GM21515 (cell line): ENCODE data around the gene PRM3.

Source experiments
- ATAC-seq: cut with Tn5 transposase; IDR thresholded peaks from one replicate; pipeline ENCODE4 v1.9.1; 2021; ENCODE audit not compliant: unreplicated experiment

The PRM3 gene

GRCh38 chr16:11283820-11284248, 10.4 kb upstream of the PRM3 start:
- ATAC-seq = no peak

GRCh38 chr16:11280616-11281522, 7.4 kb upstream of the PRM3 start, which contains the start of gene PRM1:
TSS of gene PRM1 (minus strand) at chr16:11281330. CDS start at chr16:11281238, 92 bp downstream.
- no peak for ATAC-seq

GRCh38 chr16:11278681-11279628, 5.5 kb upstream of the PRM3 start:
- no peak for ATAC-seq

GRCh38 chr16:11277607-11278337, 4.3 kb upstream of the PRM3 start:
- ATAC-seq = no peak

GRCh38 chr16:11276896-11277593, 3.6 kb upstream of the PRM3 start:
- no peak for ATAC-seq

GRCh38 chr16:11276143-11276895, 2.9 kb upstream of the PRM3 start, which contains the start of gene PRM2:
TSS of gene PRM2 (minus strand) at chr16:11276480. CDS start at chr16:11276370, 110 bp downstream.
- no peak for ATAC-seq

- no peak for ATAC-seq
Observed at GRCh38 chr16:11274964-11275363, 1.5 kb upstream of the PRM3 start.

GRCh38 chr16:11273721-11274324, 394 bp upstream of the PRM3 start:
- ATAC-seq = no peak

GRCh38 chr16:11272484-11272883, 945 bp downstream of the PRM3 start:
- no peak for ATAC-seq

GRCh38 chr16:11271610-11272009, 1.8 kb downstream of the PRM3 start:
- ATAC-seq = no peak

GRCh38 chr16:11270602-11271162, 2.7 kb downstream of the PRM3 start:
- no peak for ATAC-seq

GRCh38 chr16:11268921-11269375, 4.5 kb downstream of the PRM3 start, which contains the start of gene TNP2:
TSS of gene TNP2 (minus strand) at chr16:11269325. CDS start at chr16:11269262, 63 bp downstream.
- ATAC-seq = no peak

GRCh38 chr16:11265124-11265523, 8.3 kb downstream of the PRM3 start:
- no peak for ATAC-seq

GRCh38 chr16:11264155-11264832, 9.1 kb downstream of the PRM3 start:
- no peak for ATAC-seq

- no peak for ATAC-seq
Observed at GRCh38 chr16:11263737-11264136, 9.7 kb downstream of the PRM3 start.

- ATAC-seq = no peak
Observed at GRCh38 chr16:11262915-11263314, 10.5 kb downstream of the PRM3 start.

- no peak for ATAC-seq
Observed at GRCh38 chr16:11260596-11260966, 12.8 kb downstream of the PRM3 start.
